HEK293T (cell line): ENCODE data around the gene COP1.

ENCODE experiments used
- BHLHE40 ChIP-seq: fragments of 450-650 bp; IDR thresholded peaks from 2 replicates; pipeline ENCODE4 v1.6.1; 2016; ENCODE audit warnings: mild to moderate bottlenecking, moderate library complexity, borderline replicate concordance
- FOXA1 ChIP-seq: fragments of 450-650 bp; IDR thresholded peaks from 2 replicates; pipeline ENCODE4 v1.6.1; 2016; ENCODE audit warnings: mild to moderate bottlenecking
- FOXK2 ChIP-seq: fragments of 450-650 bp; IDR thresholded peaks from 2 replicates; pipeline ENCODE4 v1.6.1; 2016; ENCODE audit warnings: mild to moderate bottlenecking
- FOXM1 ChIP-seq: fragments of 450-650 bp; IDR thresholded peaks from 2 replicates; pipeline ENCODE4 v1.6.1; 2017; ENCODE audit warnings: mild to moderate bottlenecking, borderline replicate concordance
- HDGF ChIP-seq: fragments of 450-650 bp; IDR thresholded peaks from 2 replicates; pipeline ENCODE4 v1.6.1; 2017; ENCODE audit warnings: antibody characterized with exemption, borderline replicate concordance
- SUZ12 ChIP-seq: fragments of 450-650 bp; IDR thresholded peaks from 2 replicates; pipeline ENCODE4 v1.6.1; 2016; ENCODE audit warnings: mild to moderate bottlenecking
- TARDBP ChIP-seq: fragments of 450-650 bp; IDR thresholded peaks from 2 replicates; pipeline ENCODE4 v1.6.1; 2016
- TF ChIP-seq, protein P1 (sequence below): fragments of 450-650 bp; IDR thresholded peaks from 2 replicates; pipeline ENCODE4 v1.6.1; 2016

GRCh38 chr1:175969231-175969630 is 237.9 kb downstream of the COP1 start:
- TF ChIP-seq SUZ12 (no peak), HDGF (no peak), FOXK2 (no peak), FOXA1 (no peak), TARDBP (no peak), FOXM1 (no peak), BHLHE40 (no peak)
- TF ChIP-seq, protein P1, sequence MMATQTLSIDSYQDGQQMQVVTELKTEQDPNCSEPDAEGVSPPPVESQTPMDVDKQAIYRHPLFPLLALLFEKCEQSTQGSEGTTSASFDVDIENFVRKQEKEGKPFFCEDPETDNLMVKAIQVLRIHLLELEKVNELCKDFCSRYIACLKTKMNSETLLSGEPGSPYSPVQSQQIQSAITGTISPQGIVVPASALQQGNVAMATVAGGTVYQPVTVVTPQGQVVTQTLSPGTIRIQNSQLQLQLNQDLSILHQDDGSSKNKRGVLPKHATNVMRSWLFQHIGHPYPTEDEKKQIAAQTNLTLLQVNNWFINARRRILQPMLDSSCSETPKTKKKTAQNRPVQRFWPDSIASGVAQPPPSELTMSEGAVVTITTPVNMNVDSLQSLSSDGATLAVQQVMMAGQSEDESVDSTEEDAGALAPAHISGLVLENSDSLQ = no peak
